SIG-M5 (cell line): Measurements from ENCODE around the gene ACOD1.
"Not testable (repeated sequence)": the region's sequence is repeated elsewhere in the genome, so short reads cannot be mapped to it uniquely, and the experiment has no call there.

Experiments
- DNase-seq: peaks from one replicate; lab custom pipeline; 2025; lab: John Stamatoyannopoulos, UW

The ACOD1 gene

GRCh38 chr13:76948149-76948548, at the start of gene ACOD1:
TSS of gene ACOD1 (plus strand) at chr13:76948511. CDS start at chr13:76948559, 48 bp downstream.
- peak; percentile 72 for DNase-seq

DNA sequence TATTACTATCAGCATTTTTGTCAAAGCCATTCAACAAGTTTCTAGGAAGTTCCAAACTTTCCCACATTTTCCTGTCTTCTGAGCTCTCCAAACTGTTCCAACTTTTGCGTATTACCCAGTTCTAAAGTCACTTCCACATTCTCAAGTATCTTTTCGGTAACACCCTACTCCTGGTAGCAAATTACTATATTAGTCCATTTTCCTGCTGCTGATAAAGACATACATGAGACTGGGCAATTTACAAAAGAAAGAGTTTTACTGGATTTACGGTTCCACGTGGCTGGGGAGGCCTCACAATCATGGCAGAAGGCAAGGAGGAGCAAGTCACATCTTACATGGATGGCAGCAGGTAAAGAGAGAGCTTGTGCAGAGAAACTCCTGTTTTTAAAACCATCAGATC, 49.2 kb upstream of the ACOD1 start:
- not testable (repeated sequence) for DNase-seq

DNA sequence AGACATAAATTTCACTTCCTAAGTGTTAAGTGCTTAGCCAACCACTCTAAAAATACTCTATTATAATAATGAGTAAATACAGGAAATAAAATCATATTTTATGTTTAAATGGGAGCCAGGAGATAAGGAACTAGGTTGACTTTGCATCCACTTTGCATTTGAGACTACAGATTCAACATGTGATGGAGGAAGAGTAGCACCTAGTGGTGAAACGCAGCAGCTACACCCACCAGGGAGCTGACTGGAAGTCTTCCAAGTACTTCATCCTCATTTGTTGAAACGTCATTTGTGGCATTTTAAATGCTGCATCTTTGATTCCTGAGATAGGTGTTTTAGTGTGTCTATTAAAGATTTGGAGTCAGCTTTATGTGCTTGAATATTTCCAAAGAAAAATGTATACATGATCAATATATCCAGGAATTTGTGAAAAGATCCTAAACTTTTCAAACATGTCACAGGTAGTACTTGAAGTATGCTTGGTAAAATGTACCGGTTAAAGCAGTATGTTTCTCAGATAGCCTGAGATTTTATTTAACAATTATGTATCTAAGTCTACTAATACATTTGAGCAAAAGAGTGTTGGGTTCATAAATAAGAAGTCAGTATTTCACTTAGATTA, 44.7 kb upstream of the ACOD1 start:
- DNase-seq, result peak; percentile 40

DNA sequence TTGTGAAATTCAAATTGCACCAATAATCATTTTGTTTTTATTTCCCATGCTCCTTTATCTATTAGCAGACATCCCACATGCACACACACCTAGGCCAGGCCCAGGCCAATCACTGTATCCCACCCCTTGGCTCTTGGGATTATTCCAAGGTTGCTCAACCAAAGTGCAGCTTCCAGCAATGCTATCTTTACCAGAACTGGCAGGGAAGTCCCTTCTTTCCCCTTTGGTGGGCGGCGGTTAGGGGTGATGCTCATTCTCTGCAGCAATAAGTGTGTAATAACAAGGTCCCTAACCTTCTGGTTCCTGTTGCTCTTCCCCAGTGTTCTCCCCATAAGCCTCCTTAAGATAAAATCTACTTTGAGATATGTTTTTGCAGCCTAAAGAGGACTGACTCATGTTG, 43.8 kb upstream of the ACOD1 start:
- DNase-seq, result no peak

DNA sequence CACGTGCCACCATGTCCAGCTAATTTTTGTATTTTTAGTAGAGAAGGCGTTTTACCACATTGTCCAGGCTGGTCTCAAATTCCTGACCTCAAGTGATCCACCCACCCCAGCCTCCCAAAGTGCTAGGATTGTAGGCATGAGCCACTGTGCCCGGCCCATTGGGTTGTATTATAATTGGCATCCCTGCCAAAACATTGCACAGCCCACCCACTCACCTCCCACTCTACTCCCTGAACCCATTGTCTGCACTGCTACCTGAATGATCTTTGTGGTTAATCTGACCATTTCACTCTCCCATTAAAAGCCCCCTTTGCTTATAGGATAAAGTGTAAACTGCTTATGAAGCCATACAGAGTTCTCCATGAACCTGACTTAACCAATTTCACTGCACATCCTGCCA, 35.8 kb upstream of the ACOD1 start:
- DNase-seq, result no peak

- DNase-seq, result no peak
Observed at GRCh38 chr13:76913898-76914297, 34.4 kb upstream of the ACOD1 start.

- DNase-seq, result no peak
Observed at GRCh38 chr13:76917095-76917494, 31.2 kb upstream of the ACOD1 start.

- DNase-seq, result not testable (repeated sequence)
Observed at GRCh38 chr13:76917755-76918481, 30.4 kb upstream of the ACOD1 start.

DNA sequence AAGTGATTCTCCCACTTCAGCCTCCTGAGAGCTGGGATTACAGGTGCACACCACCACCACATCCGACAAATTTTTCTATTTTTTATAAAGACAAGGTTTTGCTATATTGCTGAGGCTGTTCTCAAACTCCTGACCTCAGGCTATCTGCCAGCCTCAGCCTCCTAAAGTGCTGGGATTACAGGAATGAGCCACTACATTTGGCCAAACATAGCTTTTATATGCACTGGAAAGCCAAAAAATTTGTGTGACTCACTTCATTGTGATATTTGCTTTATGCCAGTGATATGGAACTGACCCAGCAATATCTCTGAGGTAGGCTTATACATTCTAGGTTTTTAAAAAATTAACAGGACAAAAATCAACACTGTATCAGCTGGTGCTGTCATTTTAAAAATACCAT, 26.8 kb upstream of the ACOD1 start:
- no peak for DNase-seq

GRCh38 chr13:76925115-76925514, 23.2 kb upstream of the ACOD1 start:
- no peak for DNase-seq

- DNase-seq, result no peak
Observed at GRCh38 chr13:76927955-76928354, 20.4 kb upstream of the ACOD1 start.

- DNase-seq, result no peak
Observed at GRCh38 chr13:76928456-76928855, 19.9 kb upstream of the ACOD1 start.

DNA sequence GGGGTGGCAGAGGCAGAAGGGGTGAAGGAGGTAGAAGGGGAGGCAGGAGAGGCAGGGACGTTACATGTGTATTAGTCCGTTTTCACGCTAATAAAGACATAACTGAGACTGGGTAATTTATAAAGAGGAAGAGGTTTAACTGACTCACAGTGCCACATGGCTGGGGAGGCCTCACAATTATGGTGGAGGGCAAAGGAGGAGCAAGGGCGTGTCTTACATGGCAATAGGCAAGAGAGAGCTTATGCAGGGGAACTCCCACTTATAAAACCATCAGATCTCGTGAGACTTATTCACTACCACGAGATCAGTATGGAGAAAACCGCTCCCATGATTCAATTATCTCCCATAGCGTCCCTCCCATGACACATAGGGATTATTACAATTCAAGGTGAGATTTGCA, 19.0 kb upstream of the ACOD1 start:
- DNase-seq, result no peak

DNA sequence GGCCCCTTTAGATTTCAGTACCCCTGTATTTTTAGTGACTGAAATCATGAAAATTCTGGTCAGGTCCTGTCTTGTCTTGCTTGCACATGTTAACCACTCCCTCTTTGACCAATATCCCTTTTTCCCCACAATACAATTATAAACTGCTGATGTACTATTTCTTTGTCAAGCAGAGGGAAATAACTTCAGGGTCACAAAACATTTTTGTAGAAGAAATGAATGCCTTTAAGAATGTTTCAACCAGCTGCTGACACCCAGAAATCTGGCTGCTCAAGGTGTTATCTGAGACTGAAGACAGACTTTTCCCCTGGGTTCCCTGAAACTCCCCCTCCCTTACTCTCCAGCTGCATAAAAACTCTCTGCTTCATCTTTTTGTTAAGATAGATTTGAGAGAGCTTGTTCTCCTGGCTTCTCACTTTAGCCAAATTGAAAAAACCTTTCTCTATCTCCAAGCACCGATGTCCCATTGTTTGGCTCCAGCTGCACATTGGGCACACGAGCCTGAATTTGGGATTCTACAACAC, 18.4 kb upstream of the ACOD1 start:
- DNase-seq, result no peak

DNA sequence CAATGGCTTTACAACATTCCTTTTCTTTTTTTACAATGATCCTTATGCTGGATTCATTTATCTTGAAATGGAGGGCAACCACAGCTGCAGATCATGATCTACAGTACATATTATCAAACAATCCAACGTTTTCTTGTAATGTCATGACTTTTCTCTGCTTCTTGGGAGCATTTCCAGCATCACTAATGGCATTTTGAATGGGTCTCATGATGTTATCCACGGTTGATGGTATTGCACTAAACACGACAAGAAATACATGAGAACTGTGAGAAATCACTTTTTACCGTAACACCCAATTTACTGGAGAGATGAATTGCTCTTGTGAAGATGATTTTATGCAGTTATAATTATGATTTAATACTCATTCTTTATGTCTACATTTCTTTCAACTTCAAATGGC, 16.2 kb upstream of the ACOD1 start:
- no peak for DNase-seq

DNA sequence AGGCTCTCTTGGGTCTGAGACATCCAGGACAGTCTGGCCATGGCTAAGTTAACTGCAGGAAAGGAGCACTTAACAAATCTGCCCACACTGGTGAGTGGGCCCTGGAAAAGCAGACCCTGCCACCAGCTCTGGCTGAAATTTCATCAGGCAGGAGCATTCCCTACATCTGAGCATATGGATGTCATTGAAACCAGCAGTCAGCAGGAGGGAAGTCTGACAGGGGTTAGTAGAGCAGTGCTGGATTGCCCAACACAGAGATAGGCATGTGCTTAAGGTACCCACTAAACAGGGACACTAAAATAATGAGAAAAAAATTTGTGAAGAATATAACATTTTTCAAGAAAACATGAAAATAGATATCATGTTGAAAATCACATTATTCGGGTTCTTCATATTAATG, 13.6 kb upstream of the ACOD1 start:
- DNase-seq, result no peak

DNA sequence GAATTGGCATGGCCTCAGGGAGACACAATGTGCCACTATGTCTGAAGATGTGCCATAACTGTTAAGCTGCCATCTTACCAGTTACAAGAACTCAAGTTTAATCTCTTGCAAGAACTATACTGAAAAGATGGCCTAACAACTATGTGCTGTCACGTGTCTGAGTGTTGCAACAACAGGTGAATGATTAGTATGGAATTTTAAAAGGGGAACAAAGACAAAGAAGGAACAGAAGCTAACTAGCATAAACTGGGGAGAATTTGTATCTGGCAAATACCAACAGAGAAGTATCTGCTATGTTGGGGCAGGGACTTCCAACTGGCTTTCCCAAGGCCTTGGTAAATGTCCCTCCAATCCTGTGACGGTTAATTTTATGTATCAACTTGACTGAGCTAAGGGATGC, 11.5 kb upstream of the ACOD1 start:
- no peak for DNase-seq

GRCh38 chr13:76937281-76937820, 11.0 kb upstream of the ACOD1 start:
- DNase-seq, result no peak

- no peak for DNase-seq
Observed at GRCh38 chr13:76939215-76939614, 9.1 kb upstream of the ACOD1 start.

GRCh38 chr13:76942363-76942762, 5.9 kb upstream of the ACOD1 start:
- no peak for DNase-seq

DNA sequence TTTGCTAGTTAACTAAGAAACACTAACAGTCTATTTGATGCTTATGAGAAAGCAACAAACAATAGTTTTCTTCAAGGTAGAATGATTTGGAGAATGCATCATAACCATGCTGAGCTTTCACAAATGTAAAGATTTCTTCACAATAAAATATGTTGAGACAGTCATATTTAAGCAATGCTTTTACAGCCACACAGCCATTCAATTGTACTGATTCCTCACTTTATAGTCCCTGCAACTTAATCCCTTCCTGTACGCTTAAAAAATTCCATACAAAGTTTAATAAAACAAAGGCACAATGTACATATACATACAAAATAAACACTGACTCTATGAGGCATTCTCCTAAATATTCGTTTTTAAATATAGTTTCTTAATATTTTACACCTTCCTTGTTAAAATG, 4.7 kb upstream of the ACOD1 start:
- no peak for DNase-seq

GRCh38 chr13:76944456-76944855, 3.9 kb upstream of the ACOD1 start:
- peak; percentile 27 for DNase-seq

DNA sequence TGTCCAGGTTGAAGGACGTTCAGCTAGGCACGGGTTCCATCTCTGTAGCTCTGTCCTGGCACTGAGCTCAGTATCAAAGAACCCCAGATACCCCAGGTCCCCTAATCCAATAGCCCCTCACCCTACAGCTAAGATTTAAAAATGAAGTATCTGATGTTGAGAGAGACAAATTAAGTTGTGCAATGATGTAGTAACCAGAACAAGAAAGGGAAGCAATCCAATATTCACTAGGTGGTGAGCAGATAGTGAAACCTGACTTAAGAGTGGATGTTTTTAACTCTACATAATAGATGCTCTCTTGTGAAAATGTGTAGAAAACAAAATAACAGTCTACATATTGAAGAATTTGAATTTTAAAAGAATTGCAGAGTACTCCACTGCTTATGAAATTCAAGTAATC, 1.8 kb downstream of the ACOD1 start:
- DNase-seq, result no peak
